Loucy (cell line): ENCODE results near the gene ALG3.

Experiments
- EZH2phosphoT487 ChIP-seq: fragments of 200-600 bp; IDR thresholded peaks from 2 replicates; pipeline ENCODE4 v1.6.1; 2018; ENCODE audit warnings: antibody characterized with exemption, mild to moderate bottlenecking, moderate library complexity, borderline replicate concordance
- TF ChIP-seq, protein P1 (sequence below): fragments of 200-600 bp; sonication (generic); conservative IDR thresholded peaks from 2 replicates; pipeline ENCODE4 v1.5.1; 2014; ENCODE audit warnings: mild to moderate bottlenecking, antibody characterized with exemption, low read length

DNA sequence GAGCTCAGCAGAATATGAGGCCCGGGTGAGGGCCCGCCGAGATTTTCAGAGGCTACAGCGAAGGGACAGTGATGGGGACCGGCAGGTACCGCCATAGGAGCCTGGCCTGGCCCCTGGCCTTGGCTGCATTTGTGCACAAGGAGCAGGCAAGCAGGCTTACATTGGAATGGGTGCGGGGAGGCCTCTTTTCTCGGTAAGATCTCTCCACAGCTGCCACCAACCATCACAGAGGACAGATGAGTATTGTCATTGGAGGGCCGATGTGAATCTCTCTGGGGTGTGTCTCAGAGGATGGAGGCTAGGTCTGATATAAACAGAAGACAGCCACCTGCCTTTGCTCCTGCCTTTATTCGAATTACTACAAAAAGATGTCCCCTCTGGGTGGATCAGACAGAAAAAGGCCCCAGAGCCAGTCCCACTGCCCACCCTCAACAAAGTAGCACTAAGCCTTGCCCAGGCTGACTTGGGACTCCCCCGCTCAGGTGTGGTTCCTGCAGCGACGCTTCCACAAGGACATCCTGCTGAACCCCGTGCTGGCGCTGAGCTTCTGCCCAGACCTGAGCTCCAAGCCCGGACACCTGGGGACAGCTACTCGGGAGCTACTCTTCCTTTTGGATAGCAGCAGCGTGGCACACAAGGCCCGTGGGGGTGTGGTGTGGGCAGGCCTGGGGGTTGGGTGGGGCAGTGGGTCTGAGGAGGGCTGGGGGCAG lies 13.9 kb downstream of the ALG3 start:
- TF ChIP-seq, protein P1, sequence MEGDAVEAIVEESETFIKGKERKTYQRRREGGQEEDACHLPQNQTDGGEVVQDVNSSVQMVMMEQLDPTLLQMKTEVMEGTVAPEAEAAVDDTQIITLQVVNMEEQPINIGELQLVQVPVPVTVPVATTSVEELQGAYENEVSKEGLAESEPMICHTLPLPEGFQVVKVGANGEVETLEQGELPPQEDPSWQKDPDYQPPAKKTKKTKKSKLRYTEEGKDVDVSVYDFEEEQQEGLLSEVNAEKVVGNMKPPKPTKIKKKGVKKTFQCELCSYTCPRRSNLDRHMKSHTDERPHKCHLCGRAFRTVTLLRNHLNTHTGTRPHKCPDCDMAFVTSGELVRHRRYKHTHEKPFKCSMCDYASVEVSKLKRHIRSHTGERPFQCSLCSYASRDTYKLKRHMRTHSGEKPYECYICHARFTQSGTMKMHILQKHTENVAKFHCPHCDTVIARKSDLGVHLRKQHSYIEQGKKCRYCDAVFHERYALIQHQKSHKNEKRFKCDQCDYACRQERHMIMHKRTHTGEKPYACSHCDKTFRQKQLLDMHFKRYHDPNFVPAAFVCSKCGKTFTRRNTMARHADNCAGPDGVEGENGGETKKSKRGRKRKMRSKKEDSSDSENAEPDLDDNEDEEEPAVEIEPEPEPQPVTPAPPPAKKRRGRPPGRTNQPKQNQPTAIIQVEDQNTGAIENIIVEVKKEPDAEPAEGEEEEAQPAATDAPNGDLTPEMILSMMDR = no peak
- TF ChIP-seq EZH2phosphoT487 = no peak
